WTC11 (cell line): ENCODE results near the gene GUCY1B1. TPM values are rescaled to one million over a fixed set of nuclear protein-coding genes. Genes with fewer than 3 reads are reported as not detected.
A peak's percentile ranks its signal among the peaks of the same experiment; 100 is the strongest.

Experiments
- ATAC-seq: fragments of 200-7000 bp; cut with Tn5 transposase; 2 replicates; pipeline ENCODE4 v1.10.0; 2021; ENCODE audit warnings: mild to moderate bottlenecking, moderate library complexity
- CTCF ChIA-PET: fragments of 300-600 bp; sonication (Branson Sonifier 250); formaldehyde crosslinking; loops from one replicate; lab custom pipeline; 2021; ENCODE audit warnings: antibody characterized with exemption; lab: Charles Lee
- POLR2A ChIA-PET: fragments of 350-600 bp; sonication (Branson Sonifier 250); formaldehyde crosslinking; loops from one replicate; lab custom pipeline; 2021; ENCODE audit warnings: antibody characterized with exemption; lab: Charles Lee
- DNase-seq: peaks from one replicate; pipeline ENCODE4 v3.0.0; 2021; ENCODE audit warnings: low spot score
- H3K27ac Mint-ChIP-seq: 2 replicates; pipeline ENCODE4 v1.8.0; 2021; ENCODE audit warnings: mixed read lengths
- H3K27me3 Mint-ChIP-seq: 2 replicates; pipeline ENCODE4 v1.8.0; 2021; ENCODE audit warnings: low read depth, mild to moderate bottlenecking, moderate library complexity, mixed read lengths
- H3K36me3 Mint-ChIP-seq: 2 replicates; pipeline ENCODE4 v1.8.0; 2021; ENCODE audit warnings: mixed read lengths
- H3K4me1 Mint-ChIP-seq: 2 replicates; pipeline ENCODE4 v1.8.0; 2022; ENCODE audit warnings: mixed read lengths
- H3K4me3 Mint-ChIP-seq: 2 replicates; pipeline ENCODE4 v1.8.0; 2021; ENCODE audit warnings: mild to moderate bottlenecking, moderate library complexity, mixed read lengths
- H3K9me3 Mint-ChIP-seq: 2 replicates; pipeline ENCODE4 v1.8.0; 2021; ENCODE audit warnings: mixed read lengths
- CREB1 ChIP-seq: sonication (generic); formaldehyde crosslinking; IDR thresholded peaks from 2 replicates; pipeline ENCODE4 v1.8.0; 2023; ENCODE audit warnings: mild to moderate bottlenecking, missing genetic modification reagents
- CREM ChIP-seq: sonication (generic); formaldehyde crosslinking; IDR thresholded peaks from 2 replicates; pipeline ENCODE4 v1.8.1; 2022; ENCODE audit warnings: mild to moderate bottlenecking, missing genetic modification reagents, moderate library complexity
- ESRRA ChIP-seq: sonication (generic); formaldehyde crosslinking; IDR thresholded peaks from 2 replicates; pipeline ENCODE4 v1.8.1; 2022; ENCODE audit warnings: mild to moderate bottlenecking, missing genetic modification reagents, borderline replicate concordance
- ETV6 ChIP-seq: sonication (generic); formaldehyde crosslinking; IDR thresholded peaks from 2 replicates; pipeline ENCODE4 v1.8.1; 2022; ENCODE audit warnings: mild to moderate bottlenecking, missing genetic modification reagents
- GTF2I ChIP-seq: fragments of 250-450 bp; sonication (Bioruptor Pico); conservative IDR thresholded peaks from 2 replicates; pipeline ENCODE4 v1.4.0; 2021; ENCODE audit warnings: mild to moderate bottlenecking
- MYBL2 ChIP-seq: sonication (generic); formaldehyde crosslinking; IDR thresholded peaks from 2 replicates; pipeline ENCODE4 v1.8.1; 2023; ENCODE audit warnings: mild to moderate bottlenecking, moderate library complexity, missing genetic modification reagents
- NR3C1 ChIP-seq: sonication (generic); formaldehyde crosslinking; conservative IDR thresholded peaks from 2 replicates; pipeline ENCODE4 v1.8.1; 2023; ENCODE audit warnings: low read depth, mild to moderate bottlenecking, missing genetic modification reagents
- RELA ChIP-seq: sonication (generic); formaldehyde crosslinking; IDR thresholded peaks from 2 replicates; pipeline ENCODE4 v1.8.1; 2022; ENCODE audit warnings: missing genetic modification reagents, mild to moderate bottlenecking, borderline replicate concordance
- TCF7 ChIP-seq: sonication (generic); formaldehyde crosslinking; IDR thresholded peaks from 2 replicates; pipeline ENCODE4 v1.8.0; 2022; ENCODE audit warnings: mild to moderate bottlenecking, low read depth, missing genetic modification reagents, moderate library complexity
- ZNF423 ChIP-seq: fragments of 250-450 bp; sonication (Bioruptor Pico); IDR thresholded peaks from 2 replicates; pipeline ENCODE4 v2.1.2; 2022; ENCODE audit warnings: mild to moderate bottlenecking, moderate library complexity
- total RNA-seq: library from RNA; stranded (reverse); gene quantifications from 3 replicates; pipeline ENCODE4 v1.2.3, GENCODE V29; 2021
- TF ChIP-seq, protein P1 (sequence below): sonication (generic); formaldehyde crosslinking; IDR thresholded peaks from 2 replicates; pipeline ENCODE4 v1.8.1; 2022; ENCODE audit warnings: mild to moderate bottlenecking, moderate library complexity, missing genetic modification reagents
- TF ChIP-seq, protein P2 (sequence below): fragments of 250-450 bp; sonication (Bioruptor Pico); IDR thresholded peaks from 2 replicates; pipeline ENCODE4 v1.9.0; 2021; ENCODE audit warnings: mild to moderate bottlenecking
- TF ChIP-seq, protein P3 (sequence below): sonication (generic); formaldehyde crosslinking; IDR thresholded peaks from 2 replicates; pipeline ENCODE4 v1.8.1; 2022; ENCODE audit warnings: low read depth, mild to moderate bottlenecking, moderate library complexity, missing genetic modification reagents, borderline replicate concordance
- TF ChIP-seq, protein P4 (sequence below): fragments of 250-450 bp; sonication (Bioruptor Pico); IDR thresholded peaks from 2 replicates; pipeline ENCODE4 v1.9.0; 2021; ENCODE audit warnings: mild to moderate bottlenecking, borderline replicate concordance
- TF ChIP-seq, protein P5 (sequence below): sonication (generic); formaldehyde crosslinking; IDR thresholded peaks from 2 replicates; pipeline ENCODE4 v1.8.0; 2023; ENCODE audit warnings: missing genetic modification reagents
- TF ChIP-seq, protein P6 (sequence below): sonication (generic); formaldehyde crosslinking; IDR thresholded peaks from 2 replicates; pipeline ENCODE4 v1.8.0; 2022; ENCODE audit warnings: mild to moderate bottlenecking, missing genetic modification reagents
- TF ChIP-seq, protein P7 (sequence below): sonication (generic); formaldehyde crosslinking; IDR thresholded peaks from 2 replicates; pipeline ENCODE4 v1.8.1; 2023; ENCODE audit warnings: mild to moderate bottlenecking, missing genetic modification reagents, moderate library complexity
- TF ChIP-seq, protein P8 (sequence below): sonication (generic); formaldehyde crosslinking; IDR thresholded peaks from 2 replicates; pipeline ENCODE4 v1.8.1; 2023; ENCODE audit warnings: mild to moderate bottlenecking, missing genetic modification reagents
- TF ChIP-seq, protein P9 (sequence below): sonication (generic); formaldehyde crosslinking; IDR thresholded peaks from 2 replicates; pipeline ENCODE4 v1.8.0; 2022; ENCODE audit warnings: mild to moderate bottlenecking, missing genetic modification reagents

Gene GUCY1B1
- total RNA-seq, 1 experiment from 2014 or later: 12.7 TPM

DNA sequence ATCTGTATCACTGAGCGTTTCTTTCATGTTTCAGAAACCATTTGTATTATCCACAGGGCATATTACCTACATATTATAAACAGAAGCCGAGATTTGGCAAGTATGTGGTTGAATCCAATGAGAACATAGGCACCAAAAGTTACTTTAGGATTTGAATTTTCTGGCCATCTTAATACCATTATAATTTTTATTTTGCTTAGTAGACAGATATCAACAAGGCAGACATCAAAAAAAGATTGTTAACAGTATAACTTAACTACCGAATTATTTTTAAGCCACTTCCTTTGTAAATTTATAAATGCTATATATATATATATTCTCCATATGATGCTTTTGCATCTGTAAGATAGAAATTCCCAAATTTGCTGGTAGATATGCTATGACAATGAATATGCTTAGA is 2.2 kb downstream of the GUCY1B1 start:
- CTCF ChIA-PET: no interaction called here
- POLR2A ChIA-PET: no interaction called here
- peaks cover 23% of the 10 kb centered on the region for H3K4me1 Mint-ChIP-seq
- H3K27me3 Mint-ChIP-seq: peaks cover 23% of the 10 kb centered on the region
- no peaks in the 10 kb centered on the region for H3K36me3 Mint-ChIP-seq
- peak overlapping the region; percentile 50; the same call in 1 of the 2 replicates for H3K4me3 Mint-ChIP-seq
- H3K27ac Mint-ChIP-seq: no peak overlapping the region
- ATAC-seq: no peak
- TF ChIP-seq, protein P1, sequence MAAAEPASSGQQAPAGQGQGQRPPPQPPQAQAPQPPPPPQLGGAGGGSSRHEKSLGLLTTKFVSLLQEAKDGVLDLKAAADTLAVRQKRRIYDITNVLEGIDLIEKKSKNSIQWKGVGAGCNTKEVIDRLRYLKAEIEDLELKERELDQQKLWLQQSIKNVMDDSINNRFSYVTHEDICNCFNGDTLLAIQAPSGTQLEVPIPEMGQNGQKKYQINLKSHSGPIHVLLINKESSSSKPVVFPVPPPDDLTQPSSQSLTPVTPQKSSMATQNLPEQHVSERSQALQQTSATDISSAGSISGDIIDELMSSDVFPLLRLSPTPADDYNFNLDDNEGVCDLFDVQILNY (CRISPR knock-in tag): no peak
- TF ChIP-seq RELA (CRISPR knock-in tag) (no peak), ESRRA (CRISPR knock-in tag) (no peak), ZNF423 (CRISPR knock-in tag) (no peak), CREB1 (CRISPR knock-in tag) (no peak), CREM (CRISPR knock-in tag) (no peak), NR3C1 (CRISPR knock-in tag) (no peak), ETV6 (CRISPR knock-in tag) (no peak), MYBL2 (CRISPR knock-in tag) (no peak), TCF7 (CRISPR knock-in tag) (no peak), GTF2I (CRISPR knock-in tag) (no peak)
- TF ChIP-seq, protein P2, sequence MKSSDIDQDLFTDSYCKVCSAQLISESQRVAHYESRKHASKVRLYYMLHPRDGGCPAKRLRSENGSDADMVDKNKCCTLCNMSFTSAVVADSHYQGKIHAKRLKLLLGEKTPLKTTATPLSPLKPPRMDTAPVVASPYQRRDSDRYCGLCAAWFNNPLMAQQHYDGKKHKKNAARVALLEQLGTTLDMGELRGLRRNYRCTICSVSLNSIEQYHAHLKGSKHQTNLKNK: no peak
- TF ChIP-seq, protein P3, sequence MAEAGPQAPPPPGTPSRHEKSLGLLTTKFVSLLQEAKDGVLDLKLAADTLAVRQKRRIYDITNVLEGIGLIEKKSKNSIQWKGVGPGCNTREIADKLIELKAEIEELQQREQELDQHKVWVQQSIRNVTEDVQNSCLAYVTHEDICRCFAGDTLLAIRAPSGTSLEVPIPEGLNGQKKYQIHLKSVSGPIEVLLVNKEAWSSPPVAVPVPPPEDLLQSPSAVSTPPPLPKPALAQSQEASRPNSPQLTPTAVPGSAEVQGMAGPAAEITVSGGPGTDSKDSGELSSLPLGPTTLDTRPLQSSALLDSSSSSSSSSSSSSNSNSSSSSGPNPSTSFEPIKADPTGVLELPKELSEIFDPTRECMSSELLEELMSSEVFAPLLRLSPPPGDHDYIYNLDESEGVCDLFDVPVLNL (CRISPR knock-in tag): no peak
- TF ChIP-seq, protein P4, sequence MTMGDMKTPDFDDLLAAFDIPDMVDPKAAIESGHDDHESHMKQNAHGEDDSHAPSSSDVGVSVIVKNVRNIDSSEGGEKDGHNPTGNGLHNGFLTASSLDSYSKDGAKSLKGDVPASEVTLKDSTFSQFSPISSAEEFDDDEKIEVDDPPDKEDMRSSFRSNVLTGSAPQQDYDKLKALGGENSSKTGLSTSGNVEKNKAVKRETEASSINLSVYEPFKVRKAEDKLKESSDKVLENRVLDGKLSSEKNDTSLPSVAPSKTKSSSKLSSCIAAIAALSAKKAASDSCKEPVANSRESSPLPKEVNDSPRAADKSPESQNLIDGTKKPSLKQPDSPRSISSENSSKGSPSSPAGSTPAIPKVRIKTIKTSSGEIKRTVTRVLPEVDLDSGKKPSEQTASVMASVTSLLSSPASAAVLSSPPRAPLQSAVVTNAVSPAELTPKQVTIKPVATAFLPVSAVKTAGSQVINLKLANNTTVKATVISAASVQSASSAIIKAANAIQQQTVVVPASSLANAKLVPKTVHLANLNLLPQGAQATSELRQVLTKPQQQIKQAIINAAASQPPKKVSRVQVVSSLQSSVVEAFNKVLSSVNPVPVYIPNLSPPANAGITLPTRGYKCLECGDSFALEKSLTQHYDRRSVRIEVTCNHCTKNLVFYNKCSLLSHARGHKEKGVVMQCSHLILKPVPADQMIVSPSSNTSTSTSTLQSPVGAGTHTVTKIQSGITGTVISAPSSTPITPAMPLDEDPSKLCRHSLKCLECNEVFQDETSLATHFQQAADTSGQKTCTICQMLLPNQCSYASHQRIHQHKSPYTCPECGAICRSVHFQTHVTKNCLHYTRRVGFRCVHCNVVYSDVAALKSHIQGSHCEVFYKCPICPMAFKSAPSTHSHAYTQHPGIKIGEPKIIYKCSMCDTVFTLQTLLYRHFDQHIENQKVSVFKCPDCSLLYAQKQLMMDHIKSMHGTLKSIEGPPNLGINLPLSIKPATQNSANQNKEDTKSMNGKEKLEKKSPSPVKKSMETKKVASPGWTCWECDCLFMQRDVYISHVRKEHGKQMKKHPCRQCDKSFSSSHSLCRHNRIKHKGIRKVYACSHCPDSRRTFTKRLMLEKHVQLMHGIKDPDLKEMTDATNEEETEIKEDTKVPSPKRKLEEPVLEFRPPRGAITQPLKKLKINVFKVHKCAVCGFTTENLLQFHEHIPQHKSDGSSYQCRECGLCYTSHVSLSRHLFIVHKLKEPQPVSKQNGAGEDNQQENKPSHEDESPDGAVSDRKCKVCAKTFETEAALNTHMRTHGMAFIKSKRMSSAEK (CRISPR knock-in tag): no peak
- TF ChIP-seq, protein P5, sequence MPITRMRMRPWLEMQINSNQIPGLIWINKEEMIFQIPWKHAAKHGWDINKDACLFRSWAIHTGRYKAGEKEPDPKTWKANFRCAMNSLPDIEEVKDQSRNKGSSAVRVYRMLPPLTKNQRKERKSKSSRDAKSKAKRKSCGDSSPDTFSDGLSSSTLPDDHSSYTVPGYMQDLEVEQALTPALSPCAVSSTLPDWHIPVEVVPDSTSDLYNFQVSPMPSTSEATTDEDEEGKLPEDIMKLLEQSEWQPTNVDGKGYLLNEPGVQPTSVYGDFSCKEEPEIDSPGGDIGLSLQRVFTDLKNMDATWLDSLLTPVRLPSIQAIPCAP (CRISPR knock-in tag): no peak
- TF ChIP-seq, protein P6, sequence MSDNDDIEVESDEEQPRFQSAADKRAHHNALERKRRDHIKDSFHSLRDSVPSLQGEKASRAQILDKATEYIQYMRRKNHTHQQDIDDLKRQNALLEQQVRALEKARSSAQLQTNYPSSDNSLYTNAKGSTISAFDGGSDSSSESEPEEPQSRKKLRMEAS (CRISPR knock-in tag): no peak
- TF ChIP-seq, protein P7, sequence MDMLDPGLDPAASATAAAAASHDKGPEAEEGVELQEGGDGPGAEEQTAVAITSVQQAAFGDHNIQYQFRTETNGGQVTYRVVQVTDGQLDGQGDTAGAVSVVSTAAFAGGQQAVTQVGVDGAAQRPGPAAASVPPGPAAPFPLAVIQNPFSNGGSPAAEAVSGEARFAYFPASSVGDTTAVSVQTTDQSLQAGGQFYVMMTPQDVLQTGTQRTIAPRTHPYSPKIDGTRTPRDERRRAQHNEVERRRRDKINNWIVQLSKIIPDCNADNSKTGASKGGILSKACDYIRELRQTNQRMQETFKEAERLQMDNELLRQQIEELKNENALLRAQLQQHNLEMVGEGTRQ (CRISPR knock-in tag): no peak
- TF ChIP-seq, protein P8, sequence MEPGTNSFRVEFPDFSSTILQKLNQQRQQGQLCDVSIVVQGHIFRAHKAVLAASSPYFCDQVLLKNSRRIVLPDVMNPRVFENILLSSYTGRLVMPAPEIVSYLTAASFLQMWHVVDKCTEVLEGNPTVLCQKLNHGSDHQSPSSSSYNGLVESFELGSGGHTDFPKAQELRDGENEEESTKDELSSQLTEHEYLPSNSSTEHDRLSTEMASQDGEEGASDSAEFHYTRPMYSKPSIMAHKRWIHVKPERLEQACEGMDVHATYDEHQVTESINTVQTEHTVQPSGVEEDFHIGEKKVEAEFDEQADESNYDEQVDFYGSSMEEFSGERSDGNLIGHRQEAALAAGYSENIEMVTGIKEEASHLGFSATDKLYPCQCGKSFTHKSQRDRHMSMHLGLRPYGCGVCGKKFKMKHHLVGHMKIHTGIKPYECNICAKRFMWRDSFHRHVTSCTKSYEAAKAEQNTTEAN (CRISPR knock-in tag): no peak
- TF ChIP-seq, protein P9, sequence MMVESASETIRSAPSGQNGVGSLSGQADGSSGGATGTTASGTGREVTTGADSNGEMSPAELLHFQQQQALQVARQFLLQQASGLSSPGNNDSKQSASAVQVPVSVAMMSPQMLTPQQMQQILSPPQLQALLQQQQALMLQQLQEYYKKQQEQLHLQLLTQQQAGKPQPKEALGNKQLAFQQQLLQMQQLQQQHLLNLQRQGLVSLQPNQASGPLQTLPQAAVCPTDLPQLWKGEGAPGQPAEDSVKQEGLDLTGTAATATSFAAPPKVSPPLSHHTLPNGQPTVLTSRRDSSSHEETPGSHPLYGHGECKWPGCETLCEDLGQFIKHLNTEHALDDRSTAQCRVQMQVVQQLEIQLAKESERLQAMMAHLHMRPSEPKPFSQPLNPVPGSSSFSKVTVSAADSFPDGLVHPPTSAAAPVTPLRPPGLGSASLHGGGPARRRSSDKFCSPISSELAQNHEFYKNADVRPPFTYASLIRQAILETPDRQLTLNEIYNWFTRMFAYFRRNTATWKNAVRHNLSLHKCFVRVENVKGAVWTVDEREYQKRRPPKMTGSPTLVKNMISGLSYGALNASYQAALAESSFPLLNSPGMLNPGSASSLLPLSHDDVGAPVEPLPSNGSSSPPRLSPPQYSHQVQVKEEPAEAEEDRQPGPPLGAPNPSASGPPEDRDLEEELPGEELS (CRISPR knock-in tag): no peak
- DNase-seq: no peak
- H3K9me3 Mint-ChIP-seq: peaks cover 10% of the 10 kb centered on the region
